ENCODE data around the gene IL12RB1.
A peak's percentile ranks its signal among the peaks of the same experiment; 100 is the strongest.

Gene IL12RB1

DNA sequence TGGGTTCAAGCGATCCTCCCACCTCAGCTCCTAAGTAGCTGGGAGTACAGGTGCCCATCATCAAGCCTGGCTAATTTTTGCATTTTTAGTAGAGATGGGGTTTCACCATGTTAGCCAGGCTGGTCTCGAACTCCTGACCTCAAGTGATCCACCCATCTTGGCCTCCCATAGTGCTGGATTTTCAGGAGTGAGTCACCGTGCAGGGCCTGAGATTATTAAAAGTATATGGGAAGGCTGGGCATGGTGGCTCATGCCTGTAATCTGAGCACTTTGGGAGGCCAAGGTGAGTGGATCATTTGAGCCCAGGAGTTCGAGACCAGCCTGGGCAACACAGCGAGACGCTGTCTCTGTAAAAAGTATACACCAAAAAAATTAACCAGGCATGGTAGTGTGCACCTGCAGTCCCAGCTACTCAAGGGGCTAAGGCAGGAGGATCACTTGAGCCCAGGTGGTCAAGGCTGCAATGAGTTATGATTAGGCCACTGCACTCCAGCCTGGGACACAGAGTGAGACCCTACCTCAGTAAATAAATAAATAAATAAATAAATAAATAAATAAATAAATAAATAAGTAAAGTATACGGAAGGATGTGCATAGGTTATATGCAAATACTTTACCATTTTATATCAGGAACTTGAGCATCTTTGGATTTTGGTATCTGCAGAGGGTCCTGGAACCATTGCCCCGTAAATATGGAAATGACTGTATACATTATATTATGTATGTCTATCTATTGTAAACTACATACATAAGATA, 854 bp downstream of the IL12RB1 start:
- DNase-seq, result no peak

GRCh38 chr19:18083929-18084684, 2.6 kb downstream of the IL12RB1 start:
- DNase-seq, result no peak

GRCh38 chr19:18074192-18074591, 12.5 kb downstream of the IL12RB1 start:
- DNase-seq, result no peak

DNA sequence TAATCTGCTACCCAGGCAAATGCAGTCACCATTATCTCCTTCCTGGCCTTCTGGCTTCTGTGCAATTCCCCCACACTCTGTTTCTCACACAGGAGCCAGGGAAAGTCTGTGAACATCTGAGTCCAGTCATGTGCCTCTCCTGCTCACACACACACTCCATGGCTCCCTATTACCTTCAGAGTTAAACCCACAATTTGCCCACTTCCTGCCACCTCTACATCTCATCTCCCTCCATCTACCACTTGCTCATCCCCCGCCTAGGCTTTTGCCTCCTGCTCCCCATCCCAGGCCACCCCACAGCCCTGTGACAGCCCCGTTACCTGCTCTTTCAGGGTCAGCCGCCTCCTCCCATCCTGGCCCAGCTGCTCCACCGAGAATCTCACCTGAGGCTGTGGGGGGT, 13.5 kb downstream of the IL12RB1 start:
- no peak for DNase-seq

DNA sequence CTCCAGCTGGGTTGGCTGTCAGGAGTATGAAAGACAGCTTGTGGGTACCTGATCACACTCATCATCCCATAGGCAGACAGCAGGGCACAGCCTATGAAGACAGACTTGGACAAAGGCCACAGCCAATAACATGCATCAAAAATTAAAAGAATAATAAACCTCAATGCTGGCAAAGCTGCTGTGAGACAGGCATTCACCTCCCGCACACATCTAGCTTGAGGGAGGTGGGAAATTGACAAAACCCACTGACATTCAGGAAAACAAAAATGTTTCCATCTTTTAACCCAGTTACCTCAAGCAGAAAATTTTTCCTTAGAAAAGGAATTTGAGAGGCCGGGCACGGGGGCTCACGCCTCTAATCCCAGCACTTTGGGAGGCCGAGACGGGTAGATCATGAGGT, 14.4 kb downstream of the IL12RB1 start:
- DNase-seq, result no peak

DNA sequence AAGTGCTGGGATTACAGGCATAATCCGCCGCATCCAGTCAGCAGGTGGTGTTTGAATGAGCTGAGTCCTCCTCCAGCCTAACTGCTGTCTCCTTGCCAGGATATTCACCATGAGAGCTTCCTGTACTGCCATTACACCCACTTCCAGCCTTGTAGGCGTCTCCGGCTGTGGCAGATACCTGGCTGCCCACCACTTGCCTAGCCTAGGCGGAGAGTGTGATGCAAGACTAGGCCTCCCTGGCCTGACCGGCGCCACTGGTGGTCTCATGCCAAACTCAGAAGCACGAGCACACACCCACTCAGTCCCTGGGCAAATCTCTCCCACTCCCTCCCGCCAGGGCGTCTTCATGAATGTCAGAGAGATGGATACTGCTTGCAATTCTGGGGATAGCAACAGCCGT, 16.6 kb downstream of the IL12RB1 start:
- no peak for DNase-seq

DNA sequence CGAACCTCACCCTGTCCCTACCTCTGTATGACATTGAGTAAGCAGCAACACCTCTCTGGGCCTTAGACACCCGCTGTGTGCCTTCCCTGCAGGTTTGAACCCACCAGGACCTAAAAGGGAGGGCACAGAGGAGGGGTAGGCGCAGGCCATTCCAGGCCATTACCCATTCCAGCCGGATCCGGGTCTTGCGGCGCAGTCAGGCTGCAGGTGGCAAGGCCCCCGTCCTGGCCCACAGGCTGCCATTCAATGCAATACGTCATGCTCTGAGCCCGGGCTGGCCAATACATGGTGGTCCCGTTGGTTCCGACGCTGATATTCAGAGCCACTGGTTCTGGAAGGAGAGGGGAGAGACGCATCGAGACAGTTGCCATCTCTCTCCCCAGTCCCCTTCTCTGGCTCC, 17.4 kb downstream of the IL12RB1 start:
- no peak for DNase-seq

DNA sequence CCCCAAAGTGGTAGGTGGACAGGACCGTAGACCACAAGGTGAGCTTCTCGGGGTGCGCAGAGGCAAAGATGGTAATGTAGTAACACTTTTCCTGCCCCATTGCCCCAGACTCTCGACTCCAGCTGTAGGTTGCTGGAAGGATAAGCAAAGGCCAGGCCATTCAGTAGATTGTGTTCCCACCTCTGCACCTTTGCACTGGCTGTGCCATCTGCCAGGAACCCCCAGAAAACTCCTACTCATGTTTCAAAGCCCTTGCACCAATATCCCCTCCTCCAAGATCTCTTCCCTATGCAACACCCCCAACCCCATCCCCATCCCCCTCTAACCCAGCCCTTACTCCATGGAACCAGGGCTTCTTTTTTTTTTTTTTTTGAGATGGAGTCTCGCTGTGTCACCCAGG, 18.3 kb downstream of the IL12RB1 start:
- DNase-seq, result no peak

DNA sequence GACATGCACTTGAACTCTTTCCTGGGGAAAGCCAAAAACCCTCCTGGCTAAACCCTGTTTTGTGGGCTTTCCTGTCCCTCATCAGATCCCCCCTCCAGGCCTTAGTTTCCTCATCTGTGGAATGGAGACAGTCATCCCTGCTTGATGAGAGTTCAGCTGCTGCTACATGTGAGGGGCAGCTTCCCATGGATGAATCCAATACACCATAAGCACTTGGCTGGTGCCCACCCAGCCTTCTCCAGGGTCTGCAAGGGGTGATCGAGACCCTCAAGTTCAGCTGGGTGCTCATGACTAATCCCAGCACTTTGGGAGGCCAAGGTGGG, 21.6 kb downstream of the IL12RB1 start:
- DNase-seq, result no peak

DNA sequence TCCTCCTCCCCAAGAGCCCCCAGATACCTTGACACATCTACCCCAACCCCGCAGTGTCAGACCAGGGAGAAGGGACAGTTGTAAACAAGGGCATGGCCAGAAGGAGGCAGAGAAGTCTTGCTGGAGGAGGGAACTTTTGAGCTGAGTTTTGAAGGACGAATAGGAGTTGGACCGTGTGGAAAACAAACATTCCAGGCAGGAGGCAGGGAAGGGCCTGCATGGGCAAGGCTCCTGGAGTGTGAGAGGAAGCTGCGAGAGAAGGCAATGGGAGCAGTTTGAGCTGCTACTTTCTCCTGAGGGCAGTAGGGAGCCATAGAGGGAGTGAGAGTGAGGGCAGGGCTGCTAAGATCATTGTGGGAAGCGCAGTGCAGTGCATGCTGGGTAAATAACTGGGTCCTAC, 23.3 kb downstream of the IL12RB1 start:
- no peak for DNase-seq

DNA sequence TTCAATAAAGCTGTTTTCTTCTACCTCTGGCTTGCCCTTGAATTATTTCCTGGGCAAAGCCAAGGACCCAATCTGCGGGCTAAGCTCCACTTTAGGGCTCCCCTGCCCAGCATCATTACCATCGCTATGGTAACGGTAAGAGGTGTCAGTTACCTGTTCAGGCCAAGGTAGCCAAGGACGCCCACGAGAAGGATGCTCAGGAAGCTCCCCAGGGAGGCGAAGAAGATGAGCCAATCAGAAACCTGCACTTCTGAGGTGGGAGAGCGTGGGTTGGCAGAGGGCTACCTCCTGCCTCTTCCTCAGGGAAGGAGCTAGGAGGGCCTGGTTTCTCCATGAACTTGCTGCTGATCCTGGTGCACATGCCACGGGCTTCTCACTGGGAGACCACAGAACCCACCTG, 24.7 kb downstream of the IL12RB1 start:
- DNase-seq, result no peak

DNA sequence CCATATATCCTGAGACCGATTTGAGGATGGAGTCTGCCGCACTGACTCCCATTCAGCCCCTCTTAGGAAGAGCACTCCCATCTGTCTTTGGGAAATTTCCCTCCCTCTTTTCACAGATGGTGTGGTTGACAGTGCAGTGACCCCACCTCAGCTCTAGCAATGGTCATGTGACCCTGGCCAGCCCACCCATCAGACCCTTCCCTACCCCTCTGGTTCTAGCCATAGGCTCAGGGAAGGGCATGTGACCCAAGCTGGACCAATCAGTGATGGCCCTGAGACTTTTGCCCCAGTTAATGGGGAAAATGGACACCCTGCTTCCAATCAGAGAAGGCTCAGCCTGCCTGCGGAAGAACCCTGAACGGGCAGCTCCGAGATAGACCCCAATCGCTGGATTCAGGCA, 26.3 kb downstream of the IL12RB1 start:
- DNase-seq, result no peak

DNA sequence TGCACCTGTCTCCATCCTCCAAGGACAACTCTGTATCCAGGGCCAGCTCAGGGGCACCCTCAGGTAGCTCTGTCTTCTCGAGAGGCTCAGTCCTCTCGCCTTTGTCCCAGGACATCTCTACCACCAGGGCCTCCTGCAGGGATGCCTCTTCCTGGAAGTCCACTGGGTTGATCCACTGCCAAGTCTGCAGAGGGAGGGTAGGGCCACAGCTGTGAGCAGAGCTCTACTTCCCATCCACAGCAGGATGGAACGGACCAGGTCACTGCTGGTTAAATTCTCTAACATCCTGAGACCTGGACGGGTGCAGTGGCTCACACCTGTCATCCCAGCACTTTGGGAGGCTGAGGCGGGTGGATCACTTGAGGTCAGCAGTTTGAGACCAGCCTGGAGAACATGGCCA, 26.8 kb downstream of the IL12RB1 start:
- no peak for DNase-seq

- no peak for DNase-seq
These were observed 27.4 kb downstream of the IL12RB1 start for GRCh38 chr19:18059297-18059696.

GRCh38 chr19:18058208-18059009, 28.3 kb downstream of the IL12RB1 start:
- peak; percentile 25 to 39 for DNase-seq

- no peak for DNase-seq
These were observed 29.2 kb downstream of the IL12RB1 start for GRCh38 chr19:18057557-18057956.

DNA sequence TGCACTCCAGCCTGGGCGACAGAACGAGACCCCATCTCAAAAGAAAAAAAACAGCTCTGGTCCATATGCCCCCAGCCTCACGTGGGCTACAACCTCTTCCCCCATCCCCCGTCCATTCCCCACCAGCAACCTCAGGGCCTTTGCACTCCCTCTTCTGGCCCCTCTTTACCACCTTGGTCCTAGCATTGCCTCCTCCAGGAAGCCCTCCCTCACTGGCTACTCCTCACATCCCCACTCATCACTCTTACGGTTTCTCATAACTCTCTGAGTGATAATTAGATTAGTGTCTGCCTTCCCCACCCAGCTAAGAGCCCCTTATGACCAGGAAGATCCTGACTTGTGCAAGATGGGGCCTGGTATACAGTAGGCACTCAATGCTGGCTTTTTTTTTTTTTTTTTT, 30.8 kb downstream of the IL12RB1 start:
- DNase-seq, result no peak

- no peak for DNase-seq
These were observed 33.0 kb downstream of the IL12RB1 start for GRCh38 chr19:18053576-18054219.

GRCh38 chr19:18051887-18052286, 34.8 kb downstream of the IL12RB1 start:
- DNase-seq, result no peak

DNA sequence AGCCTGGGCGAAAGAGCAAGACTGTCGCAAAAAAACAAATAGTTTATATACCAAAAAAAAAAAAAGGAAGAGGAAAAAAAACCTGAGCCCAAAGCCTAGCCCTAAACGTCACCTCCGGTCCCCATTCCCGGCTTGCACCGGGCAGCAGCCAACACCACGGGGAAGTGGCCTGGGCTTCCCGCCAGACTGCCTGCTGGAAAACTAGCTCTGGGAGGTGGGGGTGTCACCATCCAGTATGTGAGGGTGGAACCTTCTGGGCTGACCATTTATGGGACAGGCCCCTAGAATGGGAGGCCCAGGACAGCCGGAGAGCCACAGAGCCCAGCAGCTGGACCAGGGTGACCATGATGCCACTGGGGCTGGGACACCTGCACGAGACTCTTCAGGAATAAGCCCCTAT, 37.3 kb downstream of the IL12RB1 start:
- no peak for DNase-seq

DNA sequence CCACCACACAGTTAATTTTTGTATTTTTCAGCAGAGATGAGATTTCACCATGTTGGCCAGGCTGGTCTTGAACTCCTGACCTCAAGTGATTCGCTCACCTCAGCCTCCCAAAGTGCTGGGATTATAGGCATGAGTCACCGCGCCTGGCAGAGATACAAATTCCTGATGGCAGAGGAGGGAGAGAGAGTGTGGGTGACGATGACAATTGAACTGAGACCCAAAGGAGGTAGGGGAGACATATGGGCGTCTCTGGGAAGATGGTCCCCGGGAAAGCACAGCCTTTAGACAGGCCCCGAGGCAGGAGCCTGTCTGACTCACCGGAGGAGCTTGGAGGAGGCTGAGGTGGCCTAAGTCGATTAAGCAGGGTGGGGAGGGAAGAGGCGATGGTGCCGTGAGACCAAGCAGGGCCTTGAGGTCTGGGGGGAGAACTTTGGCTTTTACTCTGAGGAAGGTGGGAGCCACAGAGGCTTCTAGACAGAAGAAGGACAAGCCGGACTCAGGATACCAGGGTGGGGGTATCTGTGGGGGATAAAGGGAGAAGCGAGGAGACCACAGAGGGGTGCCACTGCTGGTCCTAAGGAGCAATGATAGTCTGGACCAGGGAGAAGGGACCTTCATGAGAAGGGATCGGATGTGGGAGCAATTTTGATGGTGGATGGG, 40.5 kb downstream of the IL12RB1 start:
- DNase-seq, result no peak

DNA sequence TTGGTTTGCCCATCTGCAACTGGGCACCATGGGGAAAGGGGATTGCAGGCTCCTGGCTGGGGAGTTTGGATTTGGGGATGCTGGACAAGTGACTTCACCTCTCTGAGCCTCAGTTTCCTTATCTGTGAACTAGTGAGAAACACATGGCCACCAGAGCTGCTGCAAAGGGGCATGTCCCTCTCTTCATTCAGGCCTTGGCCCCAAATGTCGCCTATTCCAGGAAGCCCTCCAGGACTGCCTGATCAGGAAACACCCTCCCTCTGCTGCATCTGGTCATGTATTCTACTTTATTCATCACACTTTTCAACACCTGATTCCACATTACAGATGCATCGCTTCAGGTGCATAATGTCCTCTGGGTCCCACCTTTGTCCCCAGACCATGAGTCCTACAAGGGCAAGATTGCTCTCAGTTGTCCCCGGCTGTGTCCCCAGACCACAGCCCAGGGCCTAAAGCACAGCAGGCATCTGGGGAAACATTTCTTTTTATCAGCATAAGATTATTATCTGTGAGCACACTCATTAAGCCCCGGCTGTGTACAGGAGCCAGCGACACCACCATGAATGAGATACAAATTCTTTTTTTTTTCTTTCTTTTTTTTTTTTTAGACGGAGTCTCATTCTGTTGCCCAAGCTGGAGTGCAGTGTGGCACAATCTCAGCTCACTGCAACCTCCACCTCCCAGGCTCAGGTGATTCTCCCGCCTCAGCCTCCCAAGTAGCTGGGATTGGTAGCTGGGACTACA, 41.3 kb downstream of the IL12RB1 start:
- no peak for DNase-seq
